ENCODE data around the gene POU2AF3.

Gene POU2AF3

DNA sequence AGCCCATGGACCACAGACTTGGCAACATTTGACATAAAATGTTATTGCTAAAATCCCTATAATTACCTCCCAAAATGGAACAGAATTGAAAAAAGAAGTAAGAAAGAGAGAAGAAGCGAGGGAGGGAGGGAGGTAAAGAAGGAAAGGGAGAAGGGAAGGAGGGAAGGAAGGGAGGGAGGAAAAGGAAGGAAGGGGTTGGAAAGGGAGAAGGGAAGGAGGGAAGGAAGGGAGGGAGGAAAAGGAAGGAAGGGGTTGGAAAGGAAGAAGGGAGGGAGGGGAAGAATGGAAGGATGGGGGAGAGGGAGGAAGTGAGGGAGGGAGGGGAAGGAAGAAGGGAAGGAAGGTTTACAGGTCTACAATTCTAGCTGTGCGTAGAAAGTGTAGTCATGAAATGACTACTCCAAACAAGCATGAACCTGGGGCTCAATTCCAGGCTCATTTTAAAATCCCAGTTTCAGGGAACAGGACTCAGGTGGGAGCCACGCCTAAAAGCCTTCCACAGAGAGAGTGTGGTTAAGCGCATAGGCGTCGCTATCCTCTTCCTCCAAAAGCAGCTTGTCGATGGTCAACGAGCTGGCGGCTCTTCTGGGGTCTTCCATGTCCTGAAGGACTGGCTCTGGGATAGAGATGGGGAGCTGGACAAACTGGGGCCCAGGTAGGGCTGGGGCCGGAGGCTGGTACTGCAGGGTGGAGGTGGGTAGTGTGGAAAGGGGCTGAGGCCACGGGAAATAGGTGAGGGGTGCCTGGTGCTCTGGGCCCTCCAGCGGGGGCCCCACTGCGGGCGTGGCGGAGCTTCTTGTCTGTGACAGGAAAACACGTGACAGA lies 55.6 kb downstream of the POU2AF3 start:
- ATAC-seq = no peak

DNA sequence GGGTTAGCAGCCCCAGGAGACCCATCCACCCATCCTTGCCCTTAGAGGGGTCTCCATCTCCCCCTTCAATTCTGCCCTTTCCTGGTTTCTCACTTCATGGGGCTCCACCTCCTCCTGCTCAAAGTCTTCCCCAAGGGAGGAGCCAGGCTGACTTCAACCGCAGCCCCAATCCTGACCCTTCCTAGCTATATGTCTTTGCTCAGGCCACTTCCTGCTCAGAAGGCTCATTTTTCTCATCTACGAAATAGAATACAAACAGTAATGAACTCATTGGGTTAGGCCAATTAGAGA lies 56.2 kb downstream of the POU2AF3 start:
- ATAC-seq = no peak

DNA sequence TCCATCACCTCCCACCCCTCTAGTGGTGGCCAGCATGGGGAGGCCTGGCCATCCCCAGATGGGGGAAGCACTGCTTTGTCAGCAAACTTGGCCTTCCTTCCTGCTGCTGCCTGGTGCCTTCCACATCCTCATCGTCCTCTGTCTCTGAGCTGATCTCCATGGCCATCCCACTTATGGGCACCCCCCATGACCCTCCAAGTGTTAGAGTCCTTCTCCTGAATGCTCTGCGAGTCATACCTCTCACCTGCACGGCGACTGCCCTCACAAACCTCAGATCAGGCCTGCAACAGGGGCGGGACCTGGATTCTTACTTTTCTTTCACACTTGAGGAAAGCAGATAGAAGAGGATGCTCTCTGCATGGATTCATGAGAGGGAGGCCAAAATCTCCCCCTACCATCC lies 56.8 kb downstream of the POU2AF3 start:
- ATAC-seq = no peak

DNA sequence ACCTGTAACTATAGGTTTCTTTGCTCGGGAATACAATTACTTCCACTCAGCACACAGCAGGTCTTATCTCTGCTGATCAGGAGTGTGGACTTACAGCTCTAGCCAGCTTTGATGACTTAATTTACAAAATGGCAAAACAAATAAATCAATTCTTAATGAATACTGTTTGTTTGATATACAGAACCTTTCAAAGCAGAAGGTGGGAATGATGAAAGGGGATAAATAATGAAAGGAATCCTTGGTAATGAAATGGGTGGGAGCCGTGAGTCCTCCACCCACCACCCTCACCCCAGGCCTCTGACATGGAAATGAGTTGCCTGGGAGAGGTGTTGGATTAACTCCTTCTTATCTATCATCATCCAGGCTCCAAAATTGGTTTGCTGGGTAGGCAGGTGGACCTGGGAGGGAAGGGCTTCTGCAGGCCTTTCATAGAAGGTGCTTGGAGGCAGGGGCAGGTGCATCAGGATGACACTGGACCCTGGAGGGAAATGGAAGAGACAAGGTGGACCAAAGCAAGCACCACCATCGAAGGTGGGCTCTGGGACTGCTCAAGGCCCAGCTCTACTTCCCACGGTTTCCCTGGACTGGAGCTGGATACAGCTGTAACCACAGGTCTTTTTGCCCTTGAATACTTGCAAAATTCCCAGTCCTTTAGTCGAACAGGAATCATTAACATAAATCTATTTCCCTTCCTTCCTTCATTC lies 57.8 kb downstream of the POU2AF3 start:
- ATAC-seq = no peak

DNA sequence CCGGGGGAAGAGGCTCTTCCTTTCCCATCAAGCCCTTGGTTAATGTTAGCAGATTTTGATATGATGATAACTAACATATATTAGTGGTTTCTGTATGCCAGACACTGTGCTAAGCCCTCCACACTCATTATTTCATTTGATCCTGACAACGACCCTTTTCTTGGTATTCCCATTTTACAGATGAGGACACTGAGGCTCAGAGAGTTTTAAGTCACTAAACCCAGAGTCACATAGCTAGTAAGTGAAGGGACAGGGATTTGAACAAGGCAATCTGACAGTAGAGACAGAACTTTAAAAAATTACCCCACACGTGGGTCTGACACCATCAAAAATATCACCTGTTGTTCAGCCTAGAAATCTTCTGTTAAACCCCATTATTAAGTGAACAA lies 58.3 kb downstream of the POU2AF3 start:
- no peak for ATAC-seq

DNA sequence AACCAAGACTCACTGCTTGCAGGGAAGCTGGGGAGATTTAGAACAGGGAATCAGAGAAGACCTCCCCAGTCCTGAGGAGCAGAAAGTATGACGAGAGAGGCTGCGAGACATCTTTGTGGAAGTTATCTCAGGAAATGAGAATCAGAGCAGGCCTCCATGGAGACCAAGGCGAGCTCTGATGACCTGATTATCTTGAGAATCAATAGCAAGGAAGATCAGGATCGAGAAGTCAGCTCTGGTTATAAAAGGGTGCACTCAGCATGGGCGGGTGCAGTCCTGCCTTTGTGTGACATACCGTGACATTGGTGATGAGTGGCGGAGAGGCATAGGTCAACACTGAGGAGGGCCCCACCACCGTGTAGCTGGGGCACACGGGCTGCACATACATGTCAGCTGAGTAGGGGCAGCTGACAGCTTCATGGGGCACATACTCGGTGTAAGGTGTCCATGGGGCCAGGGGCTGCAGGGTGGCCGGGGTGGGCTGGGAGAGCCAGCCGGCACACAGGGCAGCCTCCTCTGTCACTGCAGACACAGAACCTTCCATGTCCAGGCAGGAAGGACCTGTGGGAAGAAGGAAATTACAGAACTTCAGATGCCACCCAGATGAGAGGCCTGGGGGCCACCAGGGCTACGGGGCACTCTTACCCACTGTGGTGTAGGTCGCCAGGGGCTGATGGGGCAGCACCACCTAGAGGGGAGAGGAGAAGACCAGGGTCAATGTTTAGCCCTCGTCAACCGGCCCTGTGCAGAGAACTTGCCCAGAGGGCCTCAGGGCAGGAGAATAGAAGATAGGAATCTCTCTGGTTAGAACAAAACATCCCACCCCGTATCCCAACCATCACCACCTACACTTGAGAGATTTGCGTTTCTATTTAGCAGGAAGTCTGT lies 59.0 kb downstream of the POU2AF3 start:
- no peak for ATAC-seq
